Upper lobe of left lung (tissue), 4 donors: ENCODE measurements around the gene PSAPL1.

Experiments used
- CTCF ChIP-seq, 6 experiments: fragments of 450-650 bp in 4 of 6; fragments of 200-600 bp in 2 of 6; sonication (generic) in 2 of 6; IDR thresholded peaks; one replicate each; pipeline ENCODE4 v1.5.1; 2016 to 2019; ENCODE audit warnings: antibody characterized with exemption in 6 of 6
- EP300 ChIP-seq, 4 donors: sonication (generic); formaldehyde crosslinking; IDR thresholded peaks; one replicate each; pipeline ENCODE4 v1.5.1; 2017; ENCODE audit warnings: antibody characterized with exemption in 4 of 4, control low read depth in 2 of 4
- POLR2A ChIP-seq, 4 donors: fragments of 450-650 bp; IDR thresholded peaks; one replicate each; pipeline ENCODE4 v1.5.1; 2016 to 2017; ENCODE audit warnings: antibody characterized with exemption in 4 of 4, mild to moderate bottlenecking in 2 of 4
- POLR2AphosphoS5 ChIP-seq, 2 donors: sonication (generic); formaldehyde crosslinking; IDR thresholded peaks; one replicate each; pipeline ENCODE4 v1.5.1; 2017; ENCODE audit warnings: antibody characterized with exemption in 2 of 2

- TF ChIP-seq EP300 (IDR thresholded peaks at IDR 0.05) (no peak), POLR2A (IDR thresholded peaks at IDR 0.05) (no peak), CTCF (IDR thresholded peaks at IDR 0.05) (no peak), POLR2AphosphoS5 (IDR thresholded peaks at IDR 0.05) (no peak)
These were observed 50.5 kb downstream of the PSAPL1 start for GRCh38 chr4:7384003-7384928.
